ENCODE data around the gene ZBTB49. TPM values are rescaled to one million over a fixed set of nuclear protein-coding genes. Genes with fewer than 3 reads are reported as not detected.

Gene ZBTB49
- polyA plus RNA-seq (2011; rRNA removed) (1.9 and 2.5 TPM in 2 replicates), polyA minus RNA-seq (2011; rRNA and poly(A)+ RNA removed) (4.0 and 4.7 TPM in 2 replicates)

- peaks cover 2% of the 10 kb centered on the region; the same call in 1 of the 2 replicates for H3K36me3 ChIP-seq (ENCODE audit: control insufficient read depth, insufficient read depth, low read length)
- ChIA-PET POLR2A (no interaction called here), CTCF (no interaction called here)
- H3K4me3 ChIP-seq (ENCODE audit: low read depth, low read length): peak within 1 kb of the TSS; percentile 93
- H3K27me3 ChIP-seq (ENCODE audit: control insufficient read depth, insufficient read depth, low read length): no peaks in the 10 kb centered on the region
- peak; percentile 35 for DNase-seq (ENCODE audit: low read depth)
- TF ChIP-seq CTCF (IDR thresholded peaks at IDR 0.05; ENCODE audit: insufficient read depth, low read depth, low read length): no peak
Measured at GRCh38 chr4:4289941-4290850, at the start of gene ZBTB49, which contains the start of gene LYAR. ZBTB49 (plus strand) TSS chr4:4290251; CDS start chr4:4299946, 9,695 bp downstream. LYAR (minus strand) TSS chr4:4290154; CDS start chr4:4283742, 6,412 bp downstream.

GRCh38 chr4:4245172-4245571 lies 44.9 kb upstream of the ZBTB49 start:
- TF ChIP-seq CTCF (IDR thresholded peaks at IDR 0.05; ENCODE audit: insufficient read depth, low read depth, low read length): no peak
- no peak for DNase-seq (ENCODE audit: low read depth)
- no peak overlapping the region for H3K4me3 ChIP-seq (ENCODE audit: low read depth, low read length)
- H3K27me3 ChIP-seq (ENCODE audit: control insufficient read depth, insufficient read depth, low read length): no peaks in the 10 kb centered on the region
- POLR2A ChIA-PET: no interaction called here
- CTCF ChIA-PET: no interaction called here
- peaks cover 9% of the 10 kb centered on the region for H3K36me3 ChIP-seq (ENCODE audit: control insufficient read depth, insufficient read depth, low read length)

GRCh38 chr4:4247696-4248028 lies 42.4 kb upstream of the ZBTB49 start:
- Histone ChIP-seq H3K36me3 (ENCODE audit: control insufficient read depth, insufficient read depth, low read length) (peaks cover 4% of the 10 kb centered on the region), H3K27me3 (ENCODE audit: control insufficient read depth, insufficient read depth, low read length) (no peaks in the 10 kb centered on the region), H3K4me3 (ENCODE audit: low read depth, low read length) (peak overlapping the region; percentile 96)
- ChIA-PET POLR2A (interaction anchor here (0.6 to 0.7 kb wide), 2 partner anchors 12 to 86 kb away, joined by 3 to 7 read pairs; no protein-coding TSS in a partner anchor), CTCF (interaction anchor here (0.6 to 2.4 kb wide), 4 partner anchors 12 to 89 kb away, joined by 3 to 16 read pairs (median 8); no protein-coding TSS in a partner anchor)
- no peak for DNase-seq (ENCODE audit: low read depth)
- TF ChIP-seq CTCF (IDR thresholded peaks at IDR 0.05; ENCODE audit: insufficient read depth, low read depth, low read length): no peak

GRCh38 chr4:4248029-4248884 lies 41.8 kb upstream of the ZBTB49 start, which contains the start of gene TMEM128:
TMEM128 (minus strand) TSS chr4:4248223; CDS start chr4:4248202, 21 bp downstream.
- Histone ChIP-seq H3K4me3 (ENCODE audit: low read depth, low read length) (peak within 1 kb of the TSS; percentile 96), H3K27me3 (ENCODE audit: control insufficient read depth, insufficient read depth, low read length) (no peaks in the 10 kb centered on the region), H3K36me3 (ENCODE audit: control insufficient read depth, insufficient read depth, low read length) (peaks cover 4% of the 10 kb centered on the region)
- POLR2A ChIA-PET: interaction anchor here (0.6 to 0.7 kb wide), 2 partner anchors 11 to 85 kb away, joined by 3 to 7 read pairs; no protein-coding TSS in a partner anchor
- CTCF ChIA-PET: interaction anchor here (0.5 to 2.4 kb wide), 5 partner anchors 12 to 88 kb away, joined by 3 to 16 read pairs (median 7); no protein-coding TSS in a partner anchor
- peak; percentile 47 for DNase-seq (ENCODE audit: low read depth)
- TF ChIP-seq CTCF (IDR thresholded peaks at IDR 0.05; ENCODE audit: insufficient read depth, low read depth, low read length): peak; percentile 39

All from BJ (cell line).